ENCODE measurements around the gene HOXA7. TPM values are rescaled to one million over a fixed set of nuclear protein-coding genes. Genes with fewer than 3 reads are reported as not detected.

Gene HOXA7
- total and polyA plus RNA-seq, 2 donors (not counting 3 experiments of a cell fraction or from before 2014, with no cell fraction given): 18.1 to 18.5 TPM

DNA sequence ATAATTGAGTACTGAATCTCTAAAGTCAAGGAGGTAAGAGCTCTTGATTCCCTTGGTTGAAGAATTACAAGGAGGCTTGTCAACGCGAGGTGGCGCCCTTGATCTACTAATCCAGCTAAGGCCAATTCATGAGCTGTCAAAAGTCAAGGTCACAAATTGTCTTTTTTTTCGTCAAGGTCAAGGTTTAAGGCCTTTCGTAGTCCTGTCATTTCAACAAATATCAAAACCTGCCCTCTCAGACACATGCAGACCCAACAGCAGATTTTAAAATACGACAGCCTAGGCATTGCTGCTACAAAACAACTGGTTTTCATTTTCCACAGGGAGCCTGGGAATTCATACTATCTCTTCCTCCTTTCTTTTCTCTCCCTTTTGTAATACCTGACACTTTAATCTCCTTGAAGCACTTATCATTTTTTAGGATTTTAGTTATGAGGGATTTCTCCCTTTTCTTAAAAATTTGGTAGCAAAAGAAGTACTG lies 39.9 kb upstream of the HOXA7 start:
- no peaks in the 10 kb centered on the region for H3K79me2 ChIP-seq (ENCODE audit: control insufficient read depth, insufficient read depth, low read length)
- H2AFZ ChIP-seq (ENCODE audit: low read depth, low read length): no peak overlapping the region
- no TSS peak for BruUV-seq (replicated peaks)
- H3K27me3 ChIP-seq (ENCODE audit: control insufficient read depth in 2 of 2, insufficient read depth in 2 of 2, low read length in 2 of 2): peaks cover 52 to 78% of the 10 kb centered on the region in 2 experiments
- CTCF ChIA-PET: interaction anchor here (0.6 to 2.8 kb wide), 101 partner anchors 9 to 1727 kb away, joined by 3 to 148 read pairs (median 5); partner anchors contain the start of genes EVX1, HIBADH and HOXA11
- FAIRE-seq (peak; percentile 89), DNase-seq (ENCODE audit: low read depth, low spot score) (peak; percentile 84)
- no peaks in the 10 kb centered on the region for H3K9me3 ChIP-seq (replicated peaks; ENCODE audit: control insufficient read depth, insufficient read depth, low read length)
- H3K4me3 ChIP-seq (replicated peaks in 1 of 3; ENCODE audit: insufficient read depth in 1 of 3, low read depth in 1 of 3, low read length in 3 of 3): no peak overlapping the region
- no peaks in the 10 kb centered on the region for H3K36me3 ChIP-seq (ENCODE audit: control insufficient read depth in 2 of 2, extremely low read depth in 1 of 2, insufficient read depth in 2 of 2, low read length in 2 of 2)
- POLR2A ChIA-PET: interaction anchor here (0.5 kb wide), 1 partner anchor 78 kb away, joined by 3 read pairs; no protein-coding TSS in a partner anchor
- H3K9me1 ChIP-seq (replicated peaks; ENCODE audit: control insufficient read depth, extremely low read depth, insufficient read depth, low read length): no peaks in the 10 kb centered on the region
- intact Hi-C loops (cut with micrococcal nuclease): loop anchor here (1.0 kb wide), 9 partner anchors 380 to 897 kb away; no protein-coding TSS in a partner anchor
- peaks cover 16% of the 10 kb centered on the region for H3K4me1 ChIP-seq (ENCODE audit: control insufficient read depth, extremely low read depth, insufficient read depth, low read length)
- dilution Hi-C loops (cut with MboI; ENCODE audit: extremely low pct_ligation_motif_present, low sequenced_read_pairs): no loop called here
- H4K20me1 ChIP-seq (replicated peaks; ENCODE audit: control insufficient read depth, extremely low read depth, insufficient read depth, low read length): no peaks in the 10 kb centered on the region
- no peak overlapping the region for H3K27ac ChIP-seq (ENCODE audit: insufficient read depth, low read depth, low read length)
- TF ChIP-seq, protein P1, sequence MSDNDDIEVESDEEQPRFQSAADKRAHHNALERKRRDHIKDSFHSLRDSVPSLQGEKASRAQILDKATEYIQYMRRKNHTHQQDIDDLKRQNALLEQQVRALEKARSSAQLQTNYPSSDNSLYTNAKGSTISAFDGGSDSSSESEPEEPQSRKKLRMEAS (IDR thresholded peaks at IDR 0.05; ENCODE audit: insufficient read depth, insufficient read length): no peak
- no peak for TF ChIP-seq MYC (IDR thresholded peaks at IDR 0.05; ENCODE audit: low read depth, low read length)
- no peak for TF ChIP-seq JUN (IDR thresholded peaks at IDR 0.05; ENCODE audit: borderline replicate concordance, insufficient read depth, insufficient read length, low read depth)
- peak; percentile 24 for TF ChIP-seq EZH2 (IDR thresholded peaks at IDR 0.05; ENCODE audit: borderline replicate concordance, low read depth, low read length, severe bottlenecking)
- no peak for TF ChIP-seq POLR2AphosphoS5 (IDR thresholded peaks at IDR 0.05; ENCODE audit: insufficient read depth, low read depth, low read length)
- TF ChIP-seq FOS (IDR thresholded peaks at IDR 0.05; ENCODE audit: borderline replicate concordance, insufficient read depth, low read length): no peak
- TF ChIP-seq, protein P2, sequence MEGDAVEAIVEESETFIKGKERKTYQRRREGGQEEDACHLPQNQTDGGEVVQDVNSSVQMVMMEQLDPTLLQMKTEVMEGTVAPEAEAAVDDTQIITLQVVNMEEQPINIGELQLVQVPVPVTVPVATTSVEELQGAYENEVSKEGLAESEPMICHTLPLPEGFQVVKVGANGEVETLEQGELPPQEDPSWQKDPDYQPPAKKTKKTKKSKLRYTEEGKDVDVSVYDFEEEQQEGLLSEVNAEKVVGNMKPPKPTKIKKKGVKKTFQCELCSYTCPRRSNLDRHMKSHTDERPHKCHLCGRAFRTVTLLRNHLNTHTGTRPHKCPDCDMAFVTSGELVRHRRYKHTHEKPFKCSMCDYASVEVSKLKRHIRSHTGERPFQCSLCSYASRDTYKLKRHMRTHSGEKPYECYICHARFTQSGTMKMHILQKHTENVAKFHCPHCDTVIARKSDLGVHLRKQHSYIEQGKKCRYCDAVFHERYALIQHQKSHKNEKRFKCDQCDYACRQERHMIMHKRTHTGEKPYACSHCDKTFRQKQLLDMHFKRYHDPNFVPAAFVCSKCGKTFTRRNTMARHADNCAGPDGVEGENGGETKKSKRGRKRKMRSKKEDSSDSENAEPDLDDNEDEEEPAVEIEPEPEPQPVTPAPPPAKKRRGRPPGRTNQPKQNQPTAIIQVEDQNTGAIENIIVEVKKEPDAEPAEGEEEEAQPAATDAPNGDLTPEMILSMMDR (IDR thresholded peaks at IDR 0.05; ENCODE audit: extremely low read depth in 1 of 2, insufficient read depth in 1 of 2, low read depth in 1 of 2, low read length in 2 of 2): peak; percentile 66 to 68
- H3K9ac ChIP-seq (replicated peaks; ENCODE audit: extremely low read depth, insufficient read depth, low read length): no peak overlapping the region
- no peak overlapping the region for H3K4me2 ChIP-seq (ENCODE audit: insufficient read depth, low read length)
